Neural cell (in vitro differentiated cells): ENCODE data around the gene P2RY6. TPM values are rescaled to one million over a fixed set of nuclear protein-coding genes. Genes with fewer than 3 reads are reported as not detected.

Experiments used
- H2AFZ ChIP-seq: fragments of 200-600, 300-800 bp; sonication (generic), shearing (Covaris generic); 2 replicates; pipeline ENCODE4 v1.6.0; 2014; ENCODE audit warnings: low read depth, mild to moderate bottlenecking, antibody characterized with exemption, low read length, moderate library complexity
- H3F3A ChIP-seq: fragments of 200-600 bp; shearing (Covaris generic); 2 replicates; pipeline ENCODE4 v1.6.1; 2016; ENCODE audit warnings: mild to moderate bottlenecking, moderate library complexity, mixed read lengths, antibody characterized with exemption, low read length; ENCODE audit not compliant: insufficient read depth, poor library complexity, severe bottlenecking
- H3K27ac ChIP-seq: fragments of 200-600, 300-800 bp; sonication (generic), shearing (Covaris generic); 2 replicates; pipeline ENCODE4 v1.5.1; 2014; ENCODE audit warnings: mild to moderate bottlenecking, low read length, moderate library complexity
- H3K27me3 ChIP-seq: fragments of 300-800, 200-600 bp; sonication (generic), shearing (Covaris generic); 2 replicates; pipeline ENCODE4 v1.6.0; 2014; ENCODE audit warnings: mild to moderate bottlenecking, low read depth, low read length, moderate library complexity; ENCODE audit not compliant: insufficient read depth
- H3K36me3 ChIP-seq: fragments of 300-800, 200-600 bp; sonication (generic), shearing (Covaris generic); 2 replicates; pipeline ENCODE4 v1.5.1; 2014; ENCODE audit warnings: mild to moderate bottlenecking, antibody characterized with exemption, low read length, moderate library complexity; ENCODE audit not compliant: insufficient read depth
- H3K4me2 ChIP-seq: fragments of 300-800, 200-600 bp; sonication (generic), shearing (Covaris generic); 2 replicates; pipeline ENCODE4 v1.6.0; 2014; ENCODE audit warnings: mild to moderate bottlenecking, low read length
- H3K4me3 ChIP-seq: fragments of 300-800, 200-600 bp; sonication (generic), shearing (Covaris generic); 2 replicates; pipeline ENCODE4 v1.5.1; 2014; ENCODE audit warnings: mild to moderate bottlenecking, low read length, moderate library complexity
- H3K79me2 ChIP-seq: fragments of 200-600 bp; shearing (Covaris generic); replicated peaks from 2 replicates; pipeline ENCODE4 v1.6.0; 2014; ENCODE audit warnings: mild to moderate bottlenecking, low read length, moderate library complexity; ENCODE audit not compliant: insufficient read depth
- H3K9ac ChIP-seq: fragments of 300-800, 200-600 bp; sonication (generic), shearing (Covaris generic); 2 replicates; pipeline ENCODE4 v1.6.1; 2016; ENCODE audit warnings: mild to moderate bottlenecking, low read length, mixed read lengths
- H3K9me2 ChIP-seq: fragments of 200-600 bp; shearing (Covaris generic); 2 replicates; pipeline ENCODE4 v1.6.1; 2016; ENCODE audit warnings: mild to moderate bottlenecking, low read length, mixed read lengths; ENCODE audit not compliant: insufficient read depth
- H3K9me3 ChIP-seq: fragments of 200-600, 300-800 bp; sonication (generic), shearing (Covaris generic); 2 replicates; pipeline ENCODE4 v1.6.1; 2016; ENCODE audit warnings: mild to moderate bottlenecking, mixed run types, low read length, moderate library complexity, mixed read lengths
- H4K20me1 ChIP-seq: fragments of 200-600 bp; shearing (Covaris generic); 2 replicates; pipeline ENCODE4 v1.6.1; 2016; ENCODE audit warnings: mild to moderate bottlenecking, mixed run types; ENCODE audit not compliant: insufficient read depth
- CTCF ChIP-seq: fragments of 450-650 bp; IDR thresholded peaks from 2 replicates; pipeline ENCODE4 v1.5.1; 2014; ENCODE audit warnings: antibody characterized with exemption, mild to moderate bottlenecking, moderate library complexity; ENCODE audit not compliant: poor library complexity, severe bottlenecking
- EP300 ChIP-seq: fragments of 450-650 bp; conservative IDR thresholded peaks from 2 replicates; pipeline ENCODE4 v1.6.1; 2014; ENCODE audit warnings: antibody characterized with exemption, mild to moderate bottlenecking, moderate library complexity; ENCODE audit not compliant: poor library complexity, severe bottlenecking
- EZH2 ChIP-seq: fragments of 200-600, 300-800 bp; shearing (Covaris generic), sonication (generic); IDR thresholded peaks from 2 replicates; pipeline ENCODE4 v1.6.1; 2014; ENCODE audit warnings: antibody characterized with exemption, low read length, borderline replicate concordance, mild to moderate bottlenecking; ENCODE audit not compliant: insufficient read depth, poor library complexity, severe bottlenecking
- MXI1 ChIP-seq: fragments of 450-650 bp; conservative IDR thresholded peaks from 2 replicates; pipeline ENCODE4 v1.6.1; 2014; ENCODE audit warnings: antibody characterized with exemption, mild to moderate bottlenecking; ENCODE audit not compliant: poor library complexity, severe bottlenecking
- POLR2AphosphoS5 ChIP-seq: IDR thresholded peaks from 2 replicates; pipeline ENCODE4 v1.6.1; 2012
- RAD21 ChIP-seq: fragments of 450-650 bp; conservative IDR thresholded peaks from 2 replicates; pipeline ENCODE4 v1.6.1; 2014; ENCODE audit warnings: antibody characterized with exemption, mild to moderate bottlenecking, moderate library complexity
- REST ChIP-seq: IDR thresholded peaks from 2 replicates; pipeline ENCODE4 v1.6.1; 2012; ENCODE audit warnings: borderline replicate concordance
- SMC3 ChIP-seq: fragments of 450-650 bp; conservative IDR thresholded peaks from 2 replicates; pipeline ENCODE4 v1.6.1; 2014; ENCODE audit warnings: antibody characterized with exemption, mild to moderate bottlenecking, moderate library complexity; ENCODE audit not compliant: poor library complexity
- TAF1 ChIP-seq: IDR thresholded peaks from 2 replicates; pipeline ENCODE4 v1.6.1; 2012; ENCODE audit warnings: low read depth
- polyA plus RNA-seq: library from polyadenylated mRNA; depleted of rRNA; stranded (reverse); fragments of >200 nt; gene quantifications from 2 replicates; pipeline ENCODE4 v1.2.3, GENCODE V29; 2014

Gene P2RY6
- polyA plus RNA-seq, 1 donor from 2014 or later: not detected

GRCh38 chr11:73245461-73245860 is 26.7 kb upstream of the P2RY6 start:
- no peaks in the 10 kb centered on the region for H3K27me3 ChIP-seq
- no peaks in the 10 kb centered on the region for H3K9me2 ChIP-seq
- H3K9ac ChIP-seq: no peak overlapping the region

GRCh38 chr11:73246303-73246702 is 25.8 kb upstream of the P2RY6 start:
- no peaks in the 10 kb centered on the region for H3K9me3 ChIP-seq
- no peak overlapping the region for H3K27ac ChIP-seq
- TF ChIP-seq TAF1: no peak
- no peak for TF ChIP-seq SMC3
- TF ChIP-seq RAD21: no peak
- no peak for TF ChIP-seq POLR2AphosphoS5
- TF ChIP-seq EP300: no peak
- TF ChIP-seq CTCF: no peak
- TF ChIP-seq MXI1: no peak
- TF ChIP-seq EZH2: no peak
- no peak for TF ChIP-seq REST

More at GRCh38 chr11:73245461-73245860, 26.7 kb upstream of the P2RY6 start:
- TF ChIP-seq REST: no peak
- no peak for TF ChIP-seq RAD21
- TF ChIP-seq POLR2AphosphoS5: no peak
- TF ChIP-seq EP300: no peak
- TF ChIP-seq SMC3: no peak
- TF ChIP-seq MXI1: no peak
- TF ChIP-seq EZH2: no peak
- no peaks in the 10 kb centered on the region for H3F3A ChIP-seq
- H3K79me2 ChIP-seq: no peaks in the 10 kb centered on the region
- H4K20me1 ChIP-seq: no peaks in the 10 kb centered on the region
- H3K4me2 ChIP-seq: no peak overlapping the region
- no peak overlapping the region for H3K4me3 ChIP-seq
- no peak overlapping the region for H3K27ac ChIP-seq
- H2AFZ ChIP-seq: no peak overlapping the region
- H3K36me3 ChIP-seq: no peaks in the 10 kb centered on the region
- no peaks in the 10 kb centered on the region for H3K9me3 ChIP-seq

More at GRCh38 chr11:73246303-73246702, 25.8 kb upstream of the P2RY6 start:
- Histone ChIP-seq H3K9ac (no peak overlapping the region), H3K27me3 (no peaks in the 10 kb centered on the region), H3K4me2 (no peak overlapping the region), H3K36me3 (no peaks in the 10 kb centered on the region), H2AFZ (no peak overlapping the region), H3K9me2 (no peaks in the 10 kb centered on the region), H3F3A (no peaks in the 10 kb centered on the region), H3K79me2 (no peaks in the 10 kb centered on the region), H4K20me1 (no peaks in the 10 kb centered on the region), H3K4me3 (no peak overlapping the region)
